ENCODE measurements around the gene ENTR1.
"Not testable (repeated sequence)": the region's sequence is repeated elsewhere in the genome, so short reads cannot be mapped to it uniquely, and the experiment has no call there.

Gene ENTR1

GRCh38 chr9:136419092-136419420 lies 8.6 kb upstream of the ENTR1 start:
- no peak for DNase-seq (ENCODE audit: low read depth in 2 of 2)

GRCh38 chr9:136418182-136419091 lies 8.0 kb upstream of the ENTR1 start:
- no peak for DNase-seq (ENCODE audit: low read depth in 2 of 2)

- no peak for DNase-seq (ENCODE audit: low read depth in 2 of 2)
These were observed 6.5 kb upstream of the ENTR1 start for GRCh38 chr9:136416914-136417313.

GRCh38 chr9:136416427-136416826 lies 6.0 kb upstream of the ENTR1 start:
- DNase-seq (ENCODE audit: low read depth in 2 of 2): no peak

GRCh38 chr9:136412962-136413361 lies 2.5 kb upstream of the ENTR1 start:
- no peak for DNase-seq (ENCODE audit: low read depth in 2 of 2)

- no peak for DNase-seq (ENCODE audit: low read depth in 2 of 2)
These were observed 964 bp upstream of the ENTR1 start for GRCh38 chr9:136411378-136411777.

- DNase-seq (ENCODE audit: low read depth in 2 of 2): no peak
These were observed 608 bp downstream of the ENTR1 start for GRCh38 chr9:136409557-136410455.

GRCh38 chr9:136407911-136408310 lies 2.5 kb downstream of the ENTR1 start:
- no peak for DNase-seq (ENCODE audit: low read depth in 2 of 2)

- not testable (repeated sequence) for DNase-seq (ENCODE audit: low read depth in 2 of 2)
These were observed 3.4 kb downstream of the ENTR1 start for GRCh38 chr9:136407061-136407460.

GRCh38 chr9:136405904-136406303 lies 4.5 kb downstream of the ENTR1 start:
- not testable (repeated sequence) for DNase-seq (ENCODE audit: low read depth in 2 of 2)

- DNase-seq (ENCODE audit: low read depth in 2 of 2): no peak
These were observed 4.9 kb downstream of the ENTR1 start for GRCh38 chr9:136405481-136405880.

GRCh38 chr9:136404801-136405136 lies 5.6 kb downstream of the ENTR1 start:
- DNase-seq (ENCODE audit: low read depth in 2 of 2): no peak

GRCh38 chr9:136403915-136404800 lies 6.3 kb downstream of the ENTR1 start:
- DNase-seq (ENCODE audit: low read depth in 2 of 2): no peak

- peak; percentile 55 to 57 for DNase-seq (ENCODE audit: low read depth in 2 of 2)
These were observed 6.9 kb downstream of the ENTR1 start for GRCh38 chr9:136403538-136403914.

- DNase-seq (ENCODE audit: low read depth in 2 of 2): no peak
These were observed 8.3 kb downstream of the ENTR1 start for GRCh38 chr9:136402067-136402466.

GRCh38 chr9:136401173-136401922 lies 9.1 kb downstream of the ENTR1 start:
- DNase-seq (ENCODE audit: low read depth in 2 of 2): no peak

GRCh38 chr9:136400038-136400834 lies 10.2 kb downstream of the ENTR1 start, which contains the start of gene SNAPC4:
TSS of gene SNAPC4 (minus strand) at chr9:136400170. CDS start at chr9:136398428, 1,742 bp downstream.
- DNase-seq (ENCODE audit: low read depth in 2 of 2): peak; percentile 81 to 82

GRCh38 chr9:136399176-136400037 lies 11.0 kb downstream of the ENTR1 start:
- DNase-seq (ENCODE audit: low read depth in 2 of 2): no peak

GRCh38 chr9:136398286-136398685 lies 12.1 kb downstream of the ENTR1 start:
- DNase-seq (ENCODE audit: low read depth in 2 of 2): no peak
